HG02571 (cell line): ENCODE measurements around the gene DOK7.

Experiments
- ATAC-seq: cut with Tn5 transposase; IDR thresholded peaks from one replicate; pipeline ENCODE4 v1.9.1; 2021; ENCODE audit warnings: mild to moderate bottlenecking, moderate library complexity; ENCODE audit not compliant: unreplicated experiment

DOK7 gene

GRCh38 chr4:3473996-3474765, 11.1 kb downstream of the DOK7 start:
- no peak for ATAC-seq

DNA sequence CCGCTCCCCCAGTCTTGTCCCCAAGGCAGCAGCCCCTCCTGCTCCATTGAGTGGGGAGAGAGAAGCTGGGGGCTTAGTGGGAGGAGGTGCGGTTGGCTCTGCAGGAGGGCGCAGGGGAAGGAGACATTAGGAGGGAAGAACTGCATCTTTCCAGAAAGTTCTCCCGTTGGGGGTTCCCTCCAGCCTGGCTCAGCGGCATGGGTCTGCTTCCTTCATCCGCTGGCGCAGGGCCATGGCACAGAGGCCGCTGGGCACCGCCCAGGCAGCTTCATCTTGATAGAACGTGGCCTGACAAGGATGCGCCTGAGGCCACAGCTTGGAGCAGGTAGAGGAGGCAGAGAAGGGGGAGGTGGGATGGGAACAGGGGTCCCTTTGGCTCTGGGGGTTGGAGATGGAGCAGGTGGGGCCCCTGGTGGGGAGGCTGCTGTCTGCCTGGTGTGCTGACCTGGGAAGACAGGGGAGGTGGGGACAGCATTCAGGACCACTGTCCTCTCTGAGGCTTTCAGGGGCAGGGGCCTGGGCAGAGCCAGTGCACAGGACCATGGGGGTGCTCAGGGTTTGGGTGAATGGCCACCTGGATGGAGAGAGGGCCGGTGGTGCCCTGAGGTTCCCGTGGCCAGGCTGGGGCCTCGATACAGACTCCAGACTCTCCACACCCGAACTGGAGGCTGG, 12.1 kb downstream of the DOK7 start:
- ATAC-seq, result no peak

GRCh38 chr4:3475713-3476260, 12.7 kb downstream of the DOK7 start:
- no peak for ATAC-seq

DNA sequence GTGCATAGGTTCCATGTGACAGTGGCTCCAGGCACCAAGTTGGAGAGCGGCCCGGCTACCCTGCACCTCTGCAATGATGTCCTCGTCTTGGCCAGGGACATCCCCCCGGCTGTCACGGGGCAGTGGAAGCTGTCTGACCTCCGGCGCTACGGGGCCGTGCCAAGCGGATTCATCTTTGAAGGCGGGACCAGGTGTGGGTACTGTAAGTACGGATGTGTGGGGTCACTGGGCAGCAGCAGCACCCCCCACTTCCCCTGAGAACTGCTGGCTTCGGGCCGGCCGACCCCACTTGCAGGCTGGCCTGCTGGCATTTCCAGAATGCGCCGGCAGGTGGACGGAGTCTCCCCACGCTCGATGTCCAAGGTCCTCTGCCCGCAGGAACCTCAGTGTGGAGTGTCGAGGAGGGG, 13.2 kb downstream of the DOK7 start:
- ATAC-seq, result no peak

DNA sequence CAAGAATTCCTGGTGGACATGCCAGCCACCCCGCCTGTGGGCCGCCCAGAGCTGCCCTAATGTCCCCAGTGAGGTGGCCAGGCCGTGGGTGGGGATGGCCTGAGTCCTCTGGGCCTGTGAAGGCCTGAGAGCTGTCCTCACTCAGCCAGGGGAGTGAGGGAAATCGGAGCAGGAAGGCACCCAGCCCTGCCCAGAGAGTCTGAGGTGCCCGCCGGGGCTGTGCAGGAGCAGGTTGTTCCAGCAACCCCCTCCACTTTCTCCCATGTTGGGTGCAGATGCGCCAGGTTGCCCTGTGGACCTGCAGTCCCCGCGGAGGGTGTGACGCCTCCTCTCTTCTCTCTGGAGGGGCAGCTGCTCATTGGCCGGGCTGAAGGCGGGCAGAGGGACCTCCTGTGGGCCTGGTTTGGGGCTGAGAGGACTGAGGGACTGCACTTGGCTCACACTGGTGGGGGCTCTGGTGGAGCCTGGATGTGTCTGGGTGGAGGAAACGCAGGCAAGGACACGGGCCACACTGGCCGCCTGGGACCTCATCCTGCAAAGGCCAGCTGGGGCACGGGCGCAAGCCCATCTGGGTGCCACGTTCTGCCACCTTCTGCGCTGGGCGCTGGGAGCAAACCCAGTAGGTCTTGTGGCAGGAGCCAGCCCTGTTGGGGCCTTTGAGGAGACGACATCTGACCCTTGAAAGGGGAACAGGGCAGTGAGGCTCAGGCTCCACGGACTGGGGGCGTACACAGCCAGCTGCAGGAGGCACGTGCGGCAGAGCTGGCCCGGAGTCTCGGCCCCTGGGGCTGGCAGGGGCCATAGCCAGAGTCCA, 14.0 kb downstream of the DOK7 start:
- ATAC-seq, result no peak

DNA sequence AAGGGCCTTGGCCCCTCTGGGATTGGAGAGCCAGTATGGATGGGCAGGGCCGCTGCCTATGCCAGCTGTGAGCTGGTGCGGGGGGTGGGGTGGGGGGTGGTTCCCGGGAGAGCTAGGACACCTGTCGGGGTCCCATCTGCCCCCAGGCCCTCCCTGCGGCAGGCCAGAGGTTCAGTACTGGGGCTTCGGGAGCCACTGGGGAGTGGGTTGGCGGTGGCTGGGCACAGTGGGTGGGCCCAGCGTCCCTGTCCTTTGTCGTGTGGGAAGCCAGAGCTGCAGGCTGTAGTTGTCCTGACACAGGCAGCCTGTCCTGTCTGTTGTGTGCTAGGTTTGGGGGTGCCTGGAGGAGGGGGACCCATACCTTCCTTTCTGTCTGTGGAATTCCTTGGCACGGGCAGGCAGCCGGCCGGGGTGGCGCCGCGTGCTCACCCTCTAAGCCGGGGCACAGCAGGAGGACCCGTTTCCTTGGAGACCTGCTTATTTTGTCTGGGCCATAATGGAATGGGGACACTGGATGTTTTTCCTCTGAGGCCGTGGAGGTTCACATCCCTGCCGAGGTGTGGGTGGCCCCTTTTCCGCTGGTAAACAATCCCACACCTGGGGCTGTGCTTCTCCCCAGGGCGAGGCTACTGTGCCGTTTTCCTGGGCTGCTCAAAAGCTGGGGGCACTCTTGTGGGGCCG, 14.8 kb downstream of the DOK7 start:
- no peak for ATAC-seq

GRCh38 chr4:3478446-3479357, 15.6 kb downstream of the DOK7 start:
- no peak for ATAC-seq

- ATAC-seq, result no peak
These were observed 16.4 kb downstream of the DOK7 start for GRCh38 chr4:3479358-3480101.

DNA sequence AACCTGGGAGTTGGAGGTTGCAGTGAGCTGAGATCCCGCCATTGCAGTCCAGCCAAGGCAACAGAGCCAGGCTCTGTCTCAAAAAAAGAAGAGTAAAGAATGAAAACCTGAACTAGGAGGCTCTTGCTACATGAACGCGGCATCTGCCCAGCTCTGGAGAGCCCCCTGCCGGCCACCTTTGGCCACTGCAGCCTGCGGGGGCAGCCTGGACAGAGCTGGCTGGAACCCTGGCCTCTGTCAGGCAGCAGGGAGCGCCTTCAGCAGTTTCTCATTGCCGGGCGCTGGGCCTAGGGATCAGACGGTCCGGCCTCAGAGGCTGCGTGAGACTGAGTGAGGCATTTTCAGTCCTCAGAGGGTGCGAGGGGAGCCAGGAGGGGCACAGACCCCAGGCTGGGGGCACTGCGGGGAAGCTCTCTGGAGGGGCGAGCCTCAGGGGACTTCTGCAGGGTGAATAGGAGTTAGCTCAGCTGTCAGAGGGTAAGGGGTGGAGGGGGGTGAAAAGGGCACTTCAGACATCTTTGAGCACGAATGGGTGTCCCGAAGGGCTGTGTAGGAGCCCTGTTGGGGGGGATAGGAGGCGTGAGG, 17.5 kb downstream of the DOK7 start:
- ATAC-seq, result no peak

GRCh38 chr4:3481113-3481531, 18.0 kb downstream of the DOK7 start:
- no peak for ATAC-seq

DNA sequence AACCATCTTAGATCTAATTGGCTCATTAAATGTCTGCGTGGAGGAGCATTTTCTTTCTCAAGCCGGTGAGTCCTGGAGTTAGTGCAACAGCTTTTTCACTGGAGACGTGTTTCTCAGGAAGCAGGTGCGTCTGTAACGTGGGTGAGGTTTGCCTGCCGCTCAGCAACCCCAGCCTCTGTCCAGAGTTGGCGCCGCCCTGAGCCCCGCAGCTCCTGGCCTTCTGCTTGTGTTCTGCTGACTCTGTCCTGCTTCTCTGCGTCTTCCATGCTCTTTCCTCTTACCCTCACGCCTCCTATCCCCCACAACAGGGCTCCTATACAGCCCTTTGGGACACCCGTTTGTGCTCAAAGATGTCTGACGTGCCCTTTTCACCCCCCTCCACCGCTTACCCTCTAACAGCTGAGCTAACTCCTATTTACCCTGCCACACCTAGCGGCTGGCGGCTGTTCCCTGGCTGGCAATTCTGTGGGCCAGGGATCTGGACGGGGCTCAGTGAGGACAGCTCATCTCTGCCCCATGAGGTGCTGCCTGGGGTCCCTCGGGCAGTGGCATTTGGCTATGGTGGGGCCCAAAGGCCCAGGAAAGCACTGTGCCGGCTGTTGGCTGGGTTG, 18.8 kb downstream of the DOK7 start:
- no peak for ATAC-seq

- ATAC-seq, result no peak
These were observed 19.6 kb downstream of the DOK7 start for GRCh38 chr4:3482707-3483106.

- ATAC-seq, result no peak
These were observed 20.4 kb downstream of the DOK7 start for GRCh38 chr4:3483471-3483921.

DNA sequence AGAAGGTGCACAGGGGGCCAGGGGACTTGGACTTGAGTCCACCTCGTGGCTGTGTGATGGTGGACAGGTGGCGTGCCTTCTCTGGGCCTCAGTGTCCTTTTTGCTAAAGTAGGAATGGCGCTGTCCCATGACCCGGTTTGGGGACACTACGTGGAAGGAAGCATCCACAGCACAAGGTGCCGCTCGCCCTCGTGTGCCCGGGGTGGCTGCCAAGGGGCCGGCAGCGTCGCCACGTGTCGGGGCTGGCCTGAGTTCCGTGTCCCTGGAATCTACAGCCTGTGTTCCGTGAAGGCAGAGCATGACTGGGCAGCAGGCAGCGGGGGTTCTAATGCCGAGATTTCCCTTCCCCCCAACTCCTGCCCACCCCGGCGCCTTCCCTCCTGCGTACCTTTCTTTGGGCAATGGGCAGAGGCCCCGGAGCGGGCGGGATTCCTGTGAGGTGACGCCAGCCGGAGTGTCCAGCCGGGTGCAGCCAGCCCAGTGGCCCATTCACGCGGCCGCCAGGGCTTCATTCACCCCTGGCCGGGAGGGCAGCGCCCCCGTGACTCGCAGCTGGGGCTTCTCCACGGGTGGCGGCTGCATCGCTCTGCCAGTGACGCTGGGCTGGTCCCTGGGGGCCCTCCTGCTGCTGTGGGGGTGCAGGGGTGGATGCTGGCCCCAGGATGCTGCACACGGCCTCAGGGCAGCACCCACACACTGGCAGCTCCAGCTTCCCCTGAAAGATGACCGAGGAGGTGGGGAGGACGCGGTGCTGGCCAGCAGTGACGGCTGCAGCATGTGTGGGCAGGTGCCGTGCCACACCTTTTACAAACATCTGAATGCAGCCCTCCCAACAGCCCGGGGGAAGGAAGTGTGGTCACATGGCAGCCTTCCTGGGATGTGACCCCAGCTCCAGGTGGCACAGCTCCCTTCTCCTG, 21.2 kb downstream of the DOK7 start:
- ATAC-seq, result no peak

- ATAC-seq, result no peak
These were observed 22.1 kb downstream of the DOK7 start for GRCh38 chr4:3485011-3485791.

GRCh38 chr4:3485886-3486540, 22.9 kb downstream of the DOK7 start:
- ATAC-seq, result no peak
